PFSK-1 (cell line): ENCODE results near the gene ANKRD33B.

Experiments used
- FOXP2 ChIP-seq: optimal IDR thresholded peaks from 2 replicates; pipeline ENCODE3; 2011; ENCODE audit warnings: borderline replicate concordance, control low read depth, inconsistent platforms; ENCODE audit not compliant: insufficient read depth; ENCODE audit errors: extremely low read length, extremely low read depth
- POLR2AphosphoS5 ChIP-seq: IDR thresholded peaks from 2 replicates; pipeline ENCODE4 v1.6.1; 2012; ENCODE audit warnings: low read depth, mild to moderate bottlenecking, control low read depth, low read length, moderate library complexity
- SIN3A ChIP-seq: IDR thresholded peaks from 2 replicates; pipeline ENCODE4 v1.6.1; 2012; ENCODE audit warnings: mild to moderate bottlenecking, low read length, moderate library complexity, borderline replicate concordance; ENCODE audit not compliant: insufficient read depth
- TAF1 ChIP-seq: IDR thresholded peaks from 2 replicates; pipeline ENCODE4 v1.6.1; 2012; ENCODE audit warnings: low read length, control low read depth, borderline replicate concordance; ENCODE audit not compliant: insufficient read depth
- TF ChIP-seq, protein P1 (sequence below), 2 experiments: IDR thresholded peaks; 2 replicates each; pipeline versions ENCODE4 v1.6.1 to v1.8.0; 2011 to 2012; ENCODE audit warnings: low read depth in 2 of 2, low read length in 2 of 2, control low read depth in 1 of 2, inconsistent platforms in 1 of 2, mild to moderate bottlenecking in 1 of 2, moderate library complexity in 1 of 2; ENCODE audit not compliant: insufficient read depth in 1 of 2

GRCh38 chr5:10543585-10544040, 20.3 kb upstream of the ANKRD33B start:
- TF ChIP-seq POLR2AphosphoS5 (no peak), SIN3A (no peak), TAF1 (no peak), FOXP2 (no peak)
- TF ChIP-seq, protein P1, sequence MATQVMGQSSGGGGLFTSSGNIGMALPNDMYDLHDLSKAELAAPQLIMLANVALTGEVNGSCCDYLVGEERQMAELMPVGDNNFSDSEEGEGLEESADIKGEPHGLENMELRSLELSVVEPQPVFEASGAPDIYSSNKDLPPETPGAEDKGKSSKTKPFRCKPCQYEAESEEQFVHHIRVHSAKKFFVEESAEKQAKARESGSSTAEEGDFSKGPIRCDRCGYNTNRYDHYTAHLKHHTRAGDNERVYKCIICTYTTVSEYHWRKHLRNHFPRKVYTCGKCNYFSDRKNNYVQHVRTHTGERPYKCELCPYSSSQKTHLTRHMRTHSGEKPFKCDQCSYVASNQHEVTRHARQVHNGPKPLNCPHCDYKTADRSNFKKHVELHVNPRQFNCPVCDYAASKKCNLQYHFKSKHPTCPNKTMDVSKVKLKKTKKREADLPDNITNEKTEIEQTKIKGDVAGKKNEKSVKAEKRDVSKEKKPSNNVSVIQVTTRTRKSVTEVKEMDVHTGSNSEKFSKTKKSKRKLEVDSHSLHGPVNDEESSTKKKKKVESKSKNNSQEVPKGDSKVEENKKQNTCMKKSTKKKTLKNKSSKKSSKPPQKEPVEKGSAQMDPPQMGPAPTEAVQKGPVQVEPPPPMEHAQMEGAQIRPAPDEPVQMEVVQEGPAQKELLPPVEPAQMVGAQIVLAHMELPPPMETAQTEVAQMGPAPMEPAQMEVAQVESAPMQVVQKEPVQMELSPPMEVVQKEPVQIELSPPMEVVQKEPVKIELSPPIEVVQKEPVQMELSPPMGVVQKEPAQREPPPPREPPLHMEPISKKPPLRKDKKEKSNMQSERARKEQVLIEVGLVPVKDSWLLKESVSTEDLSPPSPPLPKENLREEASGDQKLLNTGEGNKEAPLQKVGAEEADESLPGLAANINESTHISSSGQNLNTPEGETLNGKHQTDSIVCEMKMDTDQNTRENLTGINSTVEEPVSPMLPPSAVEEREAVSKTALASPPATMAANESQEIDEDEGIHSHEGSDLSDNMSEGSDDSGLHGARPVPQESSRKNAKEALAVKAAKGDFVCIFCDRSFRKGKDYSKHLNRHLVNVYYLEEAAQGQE (IDR thresholded peaks at IDR 0.05; ENCODE audit: insufficient read depth in 1 of 2, low read depth in 2 of 2, low read length in 2 of 2): no peak
